ENCODE results near the gene CNTNAP2.

Gene CNTNAP2

GRCh38 chr7:147525325-147525724 lies 1408.7 kb downstream of the CNTNAP2 start:
- no peaks in the 10 kb centered on the region for H3K27me3 ChIP-seq (ENCODE audit: low read length)
- no peak overlapping the region for H3K27ac ChIP-seq (ENCODE audit: low read depth, low read length)
- H3F3A ChIP-seq (ENCODE audit: insufficient read depth), result no peaks in the 10 kb centered on the region
- no peak overlapping the region for H3K4me3 ChIP-seq (ENCODE audit: insufficient read depth, low read length, poor library complexity, severe bottlenecking)
- no peaks in the 10 kb centered on the region for H3K9me2 ChIP-seq (replicated peaks; ENCODE audit: insufficient read depth, low read length)
- no peaks in the 10 kb centered on the region for H4K20me1 ChIP-seq (ENCODE audit: low read depth, low read length)
- no peak overlapping the region for H2AFZ ChIP-seq (ENCODE audit: low read depth, low read length, severe bottlenecking)
- no peaks in the 10 kb centered on the region for H3K36me3 ChIP-seq (ENCODE audit: low read length)
- H3K79me2 ChIP-seq (ENCODE audit: insufficient read depth, low read length), result no peaks in the 10 kb centered on the region
- H3K4me2 ChIP-seq (ENCODE audit: low read depth, low read length, poor library complexity, severe bottlenecking), result no peak overlapping the region
- H3K9me3 ChIP-seq (ENCODE audit: insufficient read depth, low read length), result no peaks in the 10 kb centered on the region
- TF ChIP-seq EZH2phosphoT487 (conservative IDR thresholded peaks at IDR 0.05; ENCODE audit: low read length) (no peak), CTCF (IDR thresholded peaks at IDR 0.05; ENCODE audit: insufficient read depth, low read length, poor library complexity, severe bottlenecking) (no peak)
- no peak overlapping the region for H3K9ac ChIP-seq (ENCODE audit: low read length)

DNA sequence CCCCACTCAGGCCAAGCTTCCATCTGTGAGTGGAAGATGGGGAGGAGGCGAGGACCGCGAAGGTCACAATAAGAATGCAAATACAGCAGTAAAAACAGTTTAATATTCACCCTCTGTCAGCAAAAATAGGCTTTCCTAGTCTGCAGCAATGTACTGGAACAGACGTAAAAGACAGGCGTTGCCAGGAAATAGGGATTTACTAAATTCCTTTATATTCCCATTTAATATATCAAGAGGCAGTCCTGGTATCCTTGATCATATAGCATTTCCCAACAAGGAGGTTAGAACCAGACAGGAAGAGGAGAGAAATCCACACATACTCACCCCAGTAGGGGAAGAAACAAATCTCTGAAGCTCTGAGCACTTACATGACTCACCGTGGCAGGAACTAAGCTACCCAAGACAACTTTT lies 1419.1 kb downstream of the CNTNAP2 start:
- Histone ChIP-seq H3K9me2 (replicated peaks; ENCODE audit: insufficient read depth, low read length) (no peaks in the 10 kb centered on the region), H3K4me3 (ENCODE audit: insufficient read depth, low read length, poor library complexity, severe bottlenecking) (no peak overlapping the region), H3K27me3 (ENCODE audit: low read length) (no peaks in the 10 kb centered on the region), H3K4me2 (ENCODE audit: low read depth, low read length, poor library complexity, severe bottlenecking) (no peak overlapping the region), H3K36me3 (ENCODE audit: low read length) (no peaks in the 10 kb centered on the region), H2AFZ (ENCODE audit: low read depth, low read length, severe bottlenecking) (no peak overlapping the region), H4K20me1 (ENCODE audit: low read depth, low read length) (no peaks in the 10 kb centered on the region), H3K27ac (ENCODE audit: low read depth, low read length) (no peak overlapping the region), H3K79me2 (ENCODE audit: insufficient read depth, low read length) (no peaks in the 10 kb centered on the region), H3F3A (ENCODE audit: insufficient read depth) (no peaks in the 10 kb centered on the region), H3K9ac (ENCODE audit: low read length) (no peak overlapping the region), H3K9me3 (ENCODE audit: insufficient read depth, low read length) (no peaks in the 10 kb centered on the region)
- TF ChIP-seq EZH2phosphoT487 (conservative IDR thresholded peaks at IDR 0.05; ENCODE audit: low read length) (no peak), CTCF (IDR thresholded peaks at IDR 0.05; ENCODE audit: insufficient read depth, low read length, poor library complexity, severe bottlenecking) (no peak)

DNA sequence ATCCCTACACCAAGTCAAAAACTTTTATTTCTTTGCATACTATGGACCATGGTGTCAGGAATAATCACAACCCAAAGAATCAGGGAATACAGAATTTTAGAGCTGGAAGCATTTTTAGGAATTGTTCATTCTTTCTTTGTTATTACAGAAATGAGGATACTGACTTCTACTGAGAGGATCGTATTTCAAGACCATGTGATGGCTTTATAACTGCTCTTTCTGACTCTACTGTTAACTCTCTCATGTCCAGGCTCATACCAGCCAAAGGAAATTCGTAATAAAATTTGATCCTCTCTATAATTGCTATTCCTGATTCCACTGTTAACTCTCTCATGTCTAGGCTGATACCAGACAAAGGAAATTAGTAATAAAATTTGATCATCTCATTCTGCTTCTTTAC lies 1423.1 kb downstream of the CNTNAP2 start:
- no peak for TF ChIP-seq CTCF (IDR thresholded peaks at IDR 0.05; ENCODE audit: insufficient read depth, low read length, poor library complexity, severe bottlenecking)
- no peak for TF ChIP-seq EZH2phosphoT487 (conservative IDR thresholded peaks at IDR 0.05; ENCODE audit: low read length)
- Histone ChIP-seq H4K20me1 (ENCODE audit: low read depth, low read length) (no peaks in the 10 kb centered on the region), H3K9me2 (replicated peaks; ENCODE audit: insufficient read depth, low read length) (no peaks in the 10 kb centered on the region), H3K9me3 (ENCODE audit: insufficient read depth, low read length) (no peaks in the 10 kb centered on the region; the same call in 1 of the 2 replicates), H2AFZ (ENCODE audit: low read depth, low read length, severe bottlenecking) (no peak overlapping the region), H3K79me2 (ENCODE audit: insufficient read depth, low read length) (no peaks in the 10 kb centered on the region), H3K9ac (ENCODE audit: low read length) (no peak overlapping the region), H3K36me3 (ENCODE audit: low read length) (0 out of 2 replicates have a peak, but pooled peaks cover 3% of the 10 kb centered on the region), H3F3A (ENCODE audit: insufficient read depth) (no peaks in the 10 kb centered on the region), H3K4me3 (ENCODE audit: insufficient read depth, low read length, poor library complexity, severe bottlenecking) (no peak overlapping the region), H3K27ac (ENCODE audit: low read depth, low read length) (no peak overlapping the region), H3K4me2 (ENCODE audit: low read depth, low read length, poor library complexity, severe bottlenecking) (no peak overlapping the region), H3K27me3 (ENCODE audit: low read length) (no peaks in the 10 kb centered on the region)
